ENCODE measurements around the gene INPP5J.

GRCh38 chr22:31083923-31084810 lies 38.6 kb upstream of the INPP5J start:
- no peak for TF ChIP-seq POLR2G (IDR thresholded peaks at IDR 0.05; ENCODE audit: low read depth, low read length)
- no peak for TF ChIP-seq ELK1 (CRISPR knock-in tag; IDR thresholded peaks at IDR 0.05)
- no peak for TF ChIP-seq SREBF2 (CRISPR knock-in tag; IDR thresholded peaks at IDR 0.05)
- TF ChIP-seq NCOA2 (IDR thresholded peaks at IDR 0.05; ENCODE audit: partially characterized antibody in 2 of 2), result no peak
